Measurements from ENCODE around the gene CCRL2. TPM values are rescaled to one million over a fixed set of nuclear protein-coding genes. Genes with fewer than 3 reads are reported as not detected.

The CCRL2 gene
- total and polyA plus RNA-seq, 9 of the 15 experiments (the other 6 are each of a cell fraction or from before 2014, with no cell fraction given), result 3.4 to 5.7 (median 4.0) TPM

DNA sequence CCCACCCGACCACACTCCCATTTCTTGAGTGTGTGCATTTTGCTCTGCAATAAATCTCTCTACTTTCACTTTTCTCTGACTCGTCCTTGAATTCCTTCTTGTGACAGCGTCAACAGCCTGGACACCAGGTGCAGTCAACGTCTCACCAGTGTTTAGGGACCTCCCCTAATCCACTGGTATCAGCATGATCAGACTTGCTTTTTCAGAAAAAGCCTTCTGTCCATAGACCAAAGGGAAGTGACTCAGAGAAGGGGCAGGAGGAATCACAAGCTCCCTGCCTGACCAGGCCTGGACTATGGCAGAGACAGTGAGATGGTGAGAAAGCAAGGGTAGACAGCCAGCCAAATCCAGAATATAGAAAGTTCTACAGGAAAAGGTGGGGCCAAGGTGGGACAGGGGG is 20.9 kb upstream of the CCRL2 start (continued):
- TF ChIP-seq, protein P1, sequence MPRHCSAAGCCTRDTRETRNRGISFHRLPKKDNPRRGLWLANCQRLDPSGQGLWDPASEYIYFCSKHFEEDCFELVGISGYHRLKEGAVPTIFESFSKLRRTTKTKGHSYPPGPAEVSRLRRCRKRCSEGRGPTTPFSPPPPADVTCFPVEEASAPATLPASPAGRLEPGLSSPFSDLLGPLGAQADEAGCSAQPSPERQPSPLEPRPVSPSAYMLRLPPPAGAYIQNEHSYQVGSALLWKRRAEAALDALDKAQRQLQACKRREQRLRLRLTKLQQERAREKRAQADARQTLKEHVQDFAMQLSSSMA (CRISPR knock-in tag; IDR thresholded peaks at IDR 0.05), result no peak
- no peak for TF ChIP-seq LCOR (CRISPR knock-in tag; IDR thresholded peaks at IDR 0.05)
- TF ChIP-seq DPF2 (IDR thresholded peaks at IDR 0.05), result 0 out of 2 replicates have a peak, but pooled peaks have one; percentile 32
- no peak for TF ChIP-seq DMBX1 (CRISPR knock-in tag; IDR thresholded peaks at IDR 0.05; ENCODE audit: borderline replicate concordance)
- no peak for TF ChIP-seq GATAD2B (IDR thresholded peaks at IDR 0.05; ENCODE audit: borderline replicate concordance)
- no peak for TF ChIP-seq AFF1 (IDR thresholded peaks at IDR 0.05; ENCODE audit: low read depth in 1 of 2, partially characterized antibody in 2 of 2)
- TF ChIP-seq, protein P2, sequence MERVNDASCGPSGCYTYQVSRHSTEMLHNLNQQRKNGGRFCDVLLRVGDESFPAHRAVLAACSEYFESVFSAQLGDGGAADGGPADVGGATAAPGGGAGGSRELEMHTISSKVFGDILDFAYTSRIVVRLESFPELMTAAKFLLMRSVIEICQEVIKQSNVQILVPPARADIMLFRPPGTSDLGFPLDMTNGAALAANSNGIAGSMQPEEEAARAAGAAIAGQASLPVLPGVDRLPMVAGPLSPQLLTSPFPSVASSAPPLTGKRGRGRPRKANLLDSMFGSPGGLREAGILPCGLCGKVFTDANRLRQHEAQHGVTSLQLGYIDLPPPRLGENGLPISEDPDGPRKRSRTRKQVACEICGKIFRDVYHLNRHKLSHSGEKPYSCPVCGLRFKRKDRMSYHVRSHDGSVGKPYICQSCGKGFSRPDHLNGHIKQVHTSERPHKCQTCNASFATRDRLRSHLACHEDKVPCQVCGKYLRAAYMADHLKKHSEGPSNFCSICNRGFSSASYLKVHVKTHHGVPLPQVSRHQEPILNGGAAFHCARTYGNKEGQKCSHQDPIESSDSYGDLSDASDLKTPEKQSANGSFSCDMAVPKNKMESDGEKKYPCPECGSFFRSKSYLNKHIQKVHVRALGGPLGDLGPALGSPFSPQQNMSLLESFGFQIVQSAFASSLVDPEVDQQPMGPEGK (CRISPR knock-in tag; IDR thresholded peaks at IDR 0.05; ENCODE audit: borderline replicate concordance), result no peak
- TF ChIP-seq, protein P3, sequence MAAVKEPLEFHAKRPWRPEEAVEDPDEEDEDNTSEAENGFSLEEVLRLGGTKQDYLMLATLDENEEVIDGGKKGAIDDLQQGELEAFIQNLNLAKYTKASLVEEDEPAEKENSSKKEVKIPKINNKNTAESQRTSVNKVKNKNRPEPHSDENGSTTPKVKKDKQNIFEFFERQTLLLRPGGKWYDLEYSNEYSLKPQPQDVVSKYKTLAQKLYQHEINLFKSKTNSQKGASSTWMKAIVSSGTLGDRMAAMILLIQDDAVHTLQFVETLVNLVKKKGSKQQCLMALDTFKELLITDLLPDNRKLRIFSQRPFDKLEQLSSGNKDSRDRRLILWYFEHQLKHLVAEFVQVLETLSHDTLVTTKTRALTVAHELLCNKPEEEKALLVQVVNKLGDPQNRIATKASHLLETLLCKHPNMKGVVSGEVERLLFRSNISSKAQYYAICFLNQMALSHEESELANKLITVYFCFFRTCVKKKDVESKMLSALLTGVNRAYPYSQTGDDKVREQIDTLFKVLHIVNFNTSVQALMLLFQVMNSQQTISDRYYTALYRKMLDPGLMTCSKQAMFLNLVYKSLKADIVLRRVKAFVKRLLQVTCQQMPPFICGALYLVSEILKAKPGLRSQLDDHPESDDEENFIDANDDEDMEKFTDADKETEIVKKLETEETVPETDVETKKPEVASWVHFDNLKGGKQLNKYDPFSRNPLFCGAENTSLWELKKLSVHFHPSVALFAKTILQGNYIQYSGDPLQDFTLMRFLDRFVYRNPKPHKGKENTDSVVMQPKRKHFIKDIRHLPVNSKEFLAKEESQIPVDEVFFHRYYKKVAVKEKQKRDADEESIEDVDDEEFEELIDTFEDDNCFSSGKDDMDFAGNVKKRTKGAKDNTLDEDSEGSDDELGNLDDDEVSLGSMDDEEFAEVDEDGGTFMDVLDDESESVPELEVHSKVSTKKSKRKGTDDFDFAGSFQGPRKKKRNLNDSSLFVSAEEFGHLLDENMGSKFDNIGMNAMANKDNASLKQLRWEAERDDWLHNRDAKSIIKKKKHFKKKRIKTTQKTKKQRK (IDR thresholded peaks at IDR 0.05; ENCODE audit: borderline replicate concordance, low read depth, low read length), result no peak
- no peak for TF ChIP-seq XRCC3 (IDR thresholded peaks at IDR 0.05)
- TF ChIP-seq ZNF766 (CRISPR knock-in tag; conservative IDR thresholded peaks at IDR 0.05), result 0 out of 2 replicates have a peak, but pooled peaks have one; percentile 37
- no peak for TF ChIP-seq GABPB1 (CRISPR knock-in tag; IDR thresholded peaks at IDR 0.05)
- TF ChIP-seq SIN3A (IDR thresholded peaks at IDR 0.05; ENCODE audit: borderline replicate concordance in 2 of 2, control insufficient read depth in 1 of 2, low read depth in 2 of 2, low read length in 2 of 2), result no peak
- no peak for TF ChIP-seq ASH1L (IDR thresholded peaks at IDR 0.05; ENCODE audit: borderline replicate concordance, low read depth, partially characterized antibody)
- TF ChIP-seq ZNF57 (CRISPR knock-in tag; IDR thresholded peaks at IDR 0.05), result no peak
- TF ChIP-seq FOXJ2 (tag; IDR thresholded peaks at IDR 0.05), result no peak
